ENCODE measurements around the gene PACRG. TPM values are rescaled to one million over a fixed set of nuclear protein-coding genes. Genes with fewer than 3 reads are reported as not detected.

Gene PACRG
- total RNA-seq, 1 donor: under 0.01 TPM

- TF ChIP-seq CTCF (IDR thresholded peaks at IDR 0.05; ENCODE audit: insufficient read depth, low read depth, low read length): no peak
- no peak overlapping the region for H3K4me3 ChIP-seq (ENCODE audit: low read depth, low read length)
- DNase-seq (ENCODE audit: low read depth): no peak
Measured at GRCh38 chr6:163188746-163189145, 461.0 kb downstream of the PACRG start.

DNA sequence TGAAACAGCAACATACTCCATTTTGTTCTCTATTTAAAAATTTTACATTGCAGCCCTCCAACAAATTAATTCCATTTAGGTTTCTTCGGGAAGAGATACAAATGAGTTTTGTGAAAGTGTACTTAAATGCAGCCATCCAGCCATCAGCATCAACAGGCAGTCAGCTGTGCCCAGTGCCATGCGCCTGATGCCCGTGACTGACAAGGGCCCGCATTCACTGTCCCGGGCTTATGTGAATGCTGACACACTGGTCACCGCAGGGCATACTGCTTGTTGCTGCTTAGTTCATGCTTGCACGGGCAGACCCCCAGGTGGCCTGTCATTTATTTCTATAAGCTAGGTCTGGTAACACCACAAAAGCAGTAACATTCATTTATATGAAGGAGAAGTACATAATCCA is 461.8 kb downstream of the PACRG start:
- no peak for DNase-seq (ENCODE audit: low read depth)
- no peak for TF ChIP-seq CTCF (IDR thresholded peaks at IDR 0.05; ENCODE audit: insufficient read depth, low read depth, low read length)
- no peak overlapping the region for H3K4me3 ChIP-seq (ENCODE audit: low read depth, low read length)

DNA sequence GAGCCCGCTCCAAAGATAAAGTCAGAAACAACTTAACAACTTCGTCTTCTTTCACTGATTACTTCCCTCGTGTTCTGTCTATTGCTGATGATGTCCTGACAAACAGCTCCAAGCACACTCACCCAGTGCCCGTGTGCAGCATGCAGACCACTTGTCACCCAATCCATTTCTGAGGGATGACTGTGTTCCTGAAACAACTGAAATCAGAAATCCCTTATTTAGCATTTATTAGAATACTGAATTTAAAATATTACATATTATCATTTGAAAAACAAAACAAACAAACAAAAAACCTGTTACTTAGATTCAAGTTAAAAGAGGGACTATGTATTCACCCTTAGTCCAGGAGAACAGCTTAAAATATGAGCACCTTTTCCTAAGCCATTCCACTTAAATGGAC is 463.0 kb downstream of the PACRG start:
- no peak for TF ChIP-seq CTCF (IDR thresholded peaks at IDR 0.05; ENCODE audit: insufficient read depth, low read depth, low read length)
- DNase-seq (ENCODE audit: low read depth): no peak
- H3K4me3 ChIP-seq (ENCODE audit: low read depth, low read length): no peak overlapping the region

GRCh38 chr6:163191704-163192537 is 464.1 kb downstream of the PACRG start:
- no peak for TF ChIP-seq CTCF (IDR thresholded peaks at IDR 0.05; ENCODE audit: insufficient read depth, low read depth, low read length)
- DNase-seq (ENCODE audit: low read depth): no peak

DNA sequence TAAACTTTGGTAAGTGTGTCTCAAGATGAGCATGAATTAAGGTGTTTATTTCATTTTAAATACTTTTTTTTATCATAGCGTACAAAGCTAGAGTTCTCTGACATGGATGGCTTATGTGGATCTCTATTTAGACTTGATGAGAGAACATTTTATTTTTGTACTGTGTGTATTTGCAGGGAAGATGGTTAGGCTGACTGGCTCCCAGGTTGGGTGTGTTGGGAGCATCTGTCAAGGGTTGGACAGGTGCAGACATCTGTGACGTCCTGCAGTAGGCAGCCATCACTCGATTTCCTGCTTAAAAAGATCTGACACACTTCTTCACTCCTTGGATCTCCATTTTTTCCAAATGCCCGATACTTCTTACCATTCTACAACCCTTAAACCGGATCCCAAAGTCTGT is 464.8 kb downstream of the PACRG start:
- no peak for TF ChIP-seq CTCF (IDR thresholded peaks at IDR 0.05; ENCODE audit: insufficient read depth, low read depth, low read length)

More at GRCh38 chr6:163191704-163192537, 464.1 kb downstream of the PACRG start:
- no peak overlapping the region for H3K4me3 ChIP-seq (ENCODE audit: low read depth, low read length)

GRCh38 chr6:163193326-163193725 is 465.6 kb downstream of the PACRG start:
- TF ChIP-seq CTCF (IDR thresholded peaks at IDR 0.05; ENCODE audit: insufficient read depth, low read depth, low read length): no peak
- no peak overlapping the region for H3K4me3 ChIP-seq (ENCODE audit: low read depth, low read length)
- DNase-seq (ENCODE audit: low read depth): no peak

More for the DNA sequence above, 464.8 kb downstream of the PACRG start:
- no peak overlapping the region for H3K4me3 ChIP-seq (ENCODE audit: low read depth, low read length)
- DNase-seq (ENCODE audit: low read depth): no peak

All from fibroblast of villous mesenchyme (primary cell).